Natural killer cell (primary cell): ENCODE results near the gene HK3. TPM values are rescaled to one million over a fixed set of nuclear protein-coding genes. Genes with fewer than 3 reads are reported as not detected.

Experiments used
- ATAC-seq, 3 donors: fragments of 150-1000 bp in 2 of 3; fragments of 200-7000 bp in 1 of 3; cut with Tn5 transposase; 1 replicate in 1 of 3; 2 replicates in 2 of 3; pipeline ENCODE4 v1.10.0; 2021; ENCODE audit warnings: mild to moderate bottlenecking in 2 of 3, moderate library complexity in 2 of 3
- DNase-seq, 2 donors: peaks; one replicate each; pipeline versions ENCODE4 v3.0.0 to v3.0.0-alpha.2; 2013 to 2021; ENCODE audit warnings: mixed read lengths in 1 of 2
- H3K27ac ChIP-seq: one replicate; pipeline ENCODE4 v1.5.1; 2013; ENCODE audit warnings: mild to moderate bottlenecking, low read length
- H3K27me3 ChIP-seq: one replicate; pipeline ENCODE4 v1.6.1; 2013; ENCODE audit warnings: low read length; ENCODE audit not compliant: control insufficient read depth, insufficient read depth
- H3K36me3 ChIP-seq: one replicate; pipeline ENCODE4 v1.6.1; 2013; ENCODE audit warnings: low read length; ENCODE audit not compliant: control insufficient read depth, insufficient read depth
- H3K4me1 ChIP-seq: one replicate; pipeline ENCODE4 v1.6.1; 2013; ENCODE audit warnings: low read length; ENCODE audit not compliant: control insufficient read depth, insufficient read depth
- H3K4me3 ChIP-seq: one replicate; pipeline ENCODE4 v1.5.1; 2013; ENCODE audit warnings: low read length
- H3K9me3 ChIP-seq: one replicate; pipeline ENCODE4 v1.6.1; 2013; ENCODE audit warnings: low read length; ENCODE audit not compliant: control insufficient read depth, insufficient read depth
- H3K27ac Mint-ChIP-seq, 2 donors: one replicate each; pipeline ENCODE4 v1.8.0; 2022; ENCODE audit warnings: mild to moderate bottlenecking in 2 of 2, mixed read lengths in 2 of 2, moderate library complexity in 1 of 2
- H3K27me3 Mint-ChIP-seq, 2 donors: one replicate each; pipeline ENCODE4 v1.8.0; 2022; ENCODE audit warnings: low read depth in 2 of 2, mixed read lengths in 2 of 2
- H3K36me3 Mint-ChIP-seq: one replicate; pipeline ENCODE4 v1.8.0; 2022; ENCODE audit warnings: mixed read lengths
- H3K4me1 Mint-ChIP-seq, 2 donors: one replicate each; pipeline ENCODE4 v1.8.0; 2022; ENCODE audit warnings: mixed read lengths in 2 of 2
- H3K4me3 Mint-ChIP-seq: one replicate; pipeline ENCODE4 v1.8.0; 2022; ENCODE audit warnings: mild to moderate bottlenecking, moderate library complexity, mixed read lengths
- H3K9me3 Mint-ChIP-seq, 2 donors: one replicate each; pipeline ENCODE4 v1.8.0; 2022; ENCODE audit warnings: mixed read lengths in 2 of 2
- CTCF ChIP-seq: fragments of 200-600 bp; IDR thresholded peaks from one replicate; pipeline ENCODE4 v1.8.0; 2022; ENCODE audit warnings: antibody characterized with exemption
- WGBS: methylation state at CpG from one replicate; pipeline ENCODE4 v1.1.7; 2013; ENCODE audit warnings: missing lambda C conversion rate; ENCODE audit not compliant: insufficient coverage; 5-methylcytosine and 5-hydroxymethylcytosine counted together
- intact Hi-C: fragments of 100-400 bp; cut with micrococcal nuclease; formaldehyde crosslinking; loops from one replicate; pipeline ENCODE4 v1.14.2; 2022
- total RNA-seq, 4 donors: library from RNA; stranded (reverse); fragments of 120-200 nt in 1 of 4; gene quantifications; one replicate each; pipeline versions ENCODE4 v1.2.3 to v1.2.4, GENCODE V29; 2013 to 2022

The HK3 gene
- total RNA-seq, 3 donors from 2014 or later (not counting 1 experiment from before 2014, with no cell fraction given): 6.6 to 56.1 (median 26.2) TPM

- no peaks in the 10 kb centered on the region for H3K27me3 ChIP-seq
Observed at GRCh38 chr5:176848651-176849050, 50.5 kb downstream of the HK3 start.

GRCh38 chr5:176847726-176848290 lies 51.3 kb downstream of the HK3 start:
- Histone ChIP-seq H3K27me3 (no peaks in the 10 kb centered on the region), H3K4me1 (no peaks in the 10 kb centered on the region), H3K27ac (no peak overlapping the region), H3K36me3 (no peaks in the 10 kb centered on the region), H3K4me3 (no peak overlapping the region), H3K9me3 (no peaks in the 10 kb centered on the region)
- no peak for ATAC-seq
- H3K27ac Mint-ChIP-seq: no peak overlapping the region
- H3K4me3 Mint-ChIP-seq: no peak overlapping the region
- WGBS: 85% methylated on average over 11 of the region's 13 CpGs
- H3K9me3 Mint-ChIP-seq: no peaks in the 10 kb centered on the region
- H3K36me3 Mint-ChIP-seq: no peaks in the 10 kb centered on the region
- H3K27me3 Mint-ChIP-seq: peaks cover 13 to 20% of the 10 kb centered on the region in 2 donors
- H3K4me1 Mint-ChIP-seq: no peaks in the 10 kb centered on the region
- no peak for TF ChIP-seq CTCF
- intact Hi-C loops: no loop called here
- no peak for DNase-seq

More at GRCh38 chr5:176848651-176849050, 50.5 kb downstream of the HK3 start:
- ATAC-seq (no peak), DNase-seq (no peak)
- H3K4me1 ChIP-seq: no peaks in the 10 kb centered on the region
- no peaks in the 10 kb centered on the region for H3K36me3 ChIP-seq
- WGBS: 84% methylated on average over 13 of the region's 13 CpGs
- Mint-ChIP-seq H3K9me3 (no peaks in the 10 kb centered on the region), H3K27ac (no peak overlapping the region), H3K36me3 (no peaks in the 10 kb centered on the region), H3K27me3 (peaks cover 13 to 20% of the 10 kb centered on the region in 2 donors), H3K4me1 (no peaks in the 10 kb centered on the region), H3K4me3 (no peak overlapping the region)
- no peak overlapping the region for H3K4me3 ChIP-seq
- H3K9me3 ChIP-seq: no peaks in the 10 kb centered on the region
- no peak overlapping the region for H3K27ac ChIP-seq
- intact Hi-C loops: no loop called here
- no peak for TF ChIP-seq CTCF

- no peak overlapping the region for H3K27ac Mint-ChIP-seq
- no peak overlapping the region for H3K4me3 Mint-ChIP-seq
Observed at GRCh38 chr5:176847148-176847547, 52.0 kb downstream of the HK3 start.

More at GRCh38 chr5:176847148-176847547, 52.0 kb downstream of the HK3 start:
- Mint-ChIP-seq H3K4me1 (no peaks in the 10 kb centered on the region), H3K27me3 (peaks cover 13 to 20% of the 10 kb centered on the region in 2 donors), H3K36me3 (no peaks in the 10 kb centered on the region), H3K9me3 (no peaks in the 10 kb centered on the region)
- DNase-seq (no peak), ATAC-seq (no peak)
- no peaks in the 10 kb centered on the region for H3K4me1 ChIP-seq
- no peaks in the 10 kb centered on the region for H3K9me3 ChIP-seq
- H3K27ac ChIP-seq: no peak overlapping the region
- 61% methylated on average over 16 of the region's 18 CpGs for whole genome bisulfite sequencing
- no peaks in the 10 kb centered on the region for H3K27me3 ChIP-seq
- H3K36me3 ChIP-seq: no peaks in the 10 kb centered on the region
- TF ChIP-seq CTCF: no peak
- H3K4me3 ChIP-seq: no peak overlapping the region
- intact Hi-C loops: no loop called here
